ENCODE data around the gene CEP95. TPM values are rescaled to one million over a fixed set of nuclear protein-coding genes. Genes with fewer than 3 reads are reported as not detected.

CEP95 gene
- total RNA-seq, 4 donors from 2014 or later, result 62.6 to 91.3 (median 75.8) TPM

DNA sequence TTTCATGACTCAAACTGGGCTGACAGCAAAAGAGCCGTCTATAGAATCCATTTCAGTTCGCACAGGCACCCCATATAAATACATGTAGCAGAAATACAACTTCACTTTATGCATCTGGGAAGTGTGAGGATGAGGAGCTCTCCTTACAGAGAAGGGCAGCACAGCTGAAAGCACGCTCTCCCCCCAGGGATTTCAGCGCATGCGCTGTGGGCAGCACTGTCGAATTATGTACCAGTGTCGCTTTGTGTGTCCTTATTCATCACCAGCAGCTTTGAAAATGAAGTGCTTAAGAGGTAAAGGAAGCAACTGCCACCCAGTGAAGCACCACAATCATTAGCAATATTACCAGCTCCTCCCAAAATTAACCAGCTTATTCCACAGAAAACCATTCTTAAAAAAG is 39.9 kb downstream of the CEP95 start:
- no peak for DNase-seq
- Histone ChIP-seq H3K4me1 (no peaks in the 10 kb centered on the region), H3K27me3 (no peaks in the 10 kb centered on the region), H3K9me3 (no peaks in the 10 kb centered on the region), H3K36me3 (peaks cover 12 to 13% of the 10 kb centered on the region in 2 donors), H3K4me3 (replicated peaks in 1 of 3) (no peak overlapping the region), H3K27ac (no peak overlapping the region)
- TF ChIP-seq POLR2A (IDR thresholded peaks at IDR 0.05), result no peak
- TF ChIP-seq, protein P1, sequence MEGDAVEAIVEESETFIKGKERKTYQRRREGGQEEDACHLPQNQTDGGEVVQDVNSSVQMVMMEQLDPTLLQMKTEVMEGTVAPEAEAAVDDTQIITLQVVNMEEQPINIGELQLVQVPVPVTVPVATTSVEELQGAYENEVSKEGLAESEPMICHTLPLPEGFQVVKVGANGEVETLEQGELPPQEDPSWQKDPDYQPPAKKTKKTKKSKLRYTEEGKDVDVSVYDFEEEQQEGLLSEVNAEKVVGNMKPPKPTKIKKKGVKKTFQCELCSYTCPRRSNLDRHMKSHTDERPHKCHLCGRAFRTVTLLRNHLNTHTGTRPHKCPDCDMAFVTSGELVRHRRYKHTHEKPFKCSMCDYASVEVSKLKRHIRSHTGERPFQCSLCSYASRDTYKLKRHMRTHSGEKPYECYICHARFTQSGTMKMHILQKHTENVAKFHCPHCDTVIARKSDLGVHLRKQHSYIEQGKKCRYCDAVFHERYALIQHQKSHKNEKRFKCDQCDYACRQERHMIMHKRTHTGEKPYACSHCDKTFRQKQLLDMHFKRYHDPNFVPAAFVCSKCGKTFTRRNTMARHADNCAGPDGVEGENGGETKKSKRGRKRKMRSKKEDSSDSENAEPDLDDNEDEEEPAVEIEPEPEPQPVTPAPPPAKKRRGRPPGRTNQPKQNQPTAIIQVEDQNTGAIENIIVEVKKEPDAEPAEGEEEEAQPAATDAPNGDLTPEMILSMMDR (IDR thresholded peaks at IDR 0.05), result no peak
- intact Hi-C loops (cut with DNase I), result no loop called here
- 90 to 93% methylated on average over 7 of the region's 7 CpGs for WGBS, 2 donors

DNA sequence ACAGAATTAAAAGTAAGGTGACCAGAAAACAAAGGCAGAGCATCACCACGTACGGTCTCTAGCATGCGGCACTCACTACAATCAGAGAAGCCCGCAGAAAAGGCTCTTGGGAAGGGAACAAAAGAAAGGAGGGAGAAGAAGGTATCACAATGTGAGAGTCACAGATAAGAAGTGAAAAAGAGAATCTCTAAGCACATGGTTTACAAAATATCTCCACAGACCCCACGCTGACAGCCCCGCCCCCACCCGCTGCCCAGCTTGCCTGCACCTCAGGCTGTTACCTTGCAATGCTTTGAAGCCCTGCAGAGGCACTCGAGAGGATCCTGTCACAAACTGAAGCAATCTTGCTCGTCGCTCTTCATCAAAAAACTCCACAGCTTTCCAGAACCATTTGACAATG is 40.5 kb downstream of the CEP95 start:
- H3K36me3 ChIP-seq, result peaks cover 12 to 13% of the 10 kb centered on the region in 2 donors
- intact Hi-C loops (cut with DNase I), result no loop called here
- H3K4me3 ChIP-seq (replicated peaks in 1 of 3), result no peak overlapping the region
- no peaks in the 10 kb centered on the region for H3K4me1 ChIP-seq
- 83 to 85% methylated on average over 10 of the region's 10 CpGs for WGBS, 2 donors
- DNase-seq, result no peak
- no peaks in the 10 kb centered on the region for H3K9me3 ChIP-seq
- H3K27ac ChIP-seq, result no peak overlapping the region
- TF ChIP-seq POLR2A (IDR thresholded peaks at IDR 0.05), result no peak
- TF ChIP-seq, protein P1 (IDR thresholded peaks at IDR 0.05), result no peak
- no peaks in the 10 kb centered on the region for H3K27me3 ChIP-seq

DNA sequence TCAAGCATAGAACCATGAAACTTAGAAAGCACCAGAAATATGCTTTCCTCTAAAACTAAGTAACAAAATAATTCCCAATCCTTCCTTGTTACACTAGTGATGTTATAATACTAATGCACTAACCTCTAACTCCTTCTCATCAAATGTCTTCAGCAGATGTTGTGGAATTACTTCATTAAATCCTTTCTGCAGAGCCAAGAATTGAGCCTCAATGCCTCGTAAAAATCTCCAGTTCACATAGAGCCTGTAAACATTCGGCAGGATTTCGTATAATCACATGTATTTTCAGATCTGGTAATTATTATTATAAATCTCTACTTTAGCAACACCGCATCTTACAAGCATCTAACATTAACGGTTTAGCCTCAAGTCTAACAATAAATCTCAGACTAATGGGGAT is 44.7 kb downstream of the CEP95 start:
- DNase-seq, result no peak
- no peaks in the 10 kb centered on the region for H3K27me3 ChIP-seq
- TF ChIP-seq, protein P1 (IDR thresholded peaks at IDR 0.05), result no peak
- TF ChIP-seq POLR2A (IDR thresholded peaks at IDR 0.05), result no peak
- WGBS, 2 donors, result 94 to 96% methylated on average over 5 of the region's 5 CpGs
- no peak overlapping the region for H3K4me3 ChIP-seq (replicated peaks in 1 of 3)
- H3K9me3 ChIP-seq, result no peaks in the 10 kb centered on the region
- H3K36me3 ChIP-seq, result peaks cover 6 to 7% of the 10 kb centered on the region in 2 donors
- peaks cover 0 to 15% of the 10 kb centered on the region in 2 donors for H3K4me1 ChIP-seq
- no peak overlapping the region for H3K27ac ChIP-seq
- intact Hi-C loops (cut with DNase I), result no loop called here

DNA sequence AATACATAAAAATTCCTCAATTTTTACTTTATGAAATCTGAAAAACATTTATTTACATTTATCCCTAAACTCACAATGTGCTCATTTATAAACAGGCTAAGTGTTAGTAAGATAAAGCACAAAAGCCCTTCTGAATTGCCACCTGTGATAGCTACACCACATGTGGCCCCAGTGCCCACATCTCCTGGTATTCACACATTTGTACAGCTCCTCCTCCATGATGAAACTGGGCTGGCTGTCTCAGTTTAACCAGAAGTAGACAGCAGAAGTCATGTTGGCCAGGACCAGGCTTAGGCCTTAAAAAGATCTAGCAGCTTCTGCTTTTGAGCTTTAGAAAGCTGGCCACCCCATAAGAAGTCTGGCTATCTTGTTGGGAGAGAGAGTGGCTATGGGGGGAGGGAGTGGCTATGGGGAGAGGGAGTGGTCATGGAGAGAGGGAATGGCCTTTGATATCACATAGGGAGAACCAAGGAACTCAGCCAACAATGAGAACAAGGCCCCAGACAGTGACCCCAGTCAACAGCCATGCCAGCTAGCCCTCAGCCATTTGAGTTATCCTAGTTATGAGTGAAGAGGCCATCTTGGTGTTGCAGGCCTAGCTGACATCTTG is 47.4 kb downstream of the CEP95 start:
- no peak for TF ChIP-seq POLR2A (IDR thresholded peaks at IDR 0.05)
- TF ChIP-seq, protein P1 (IDR thresholded peaks at IDR 0.05), result no peak
- peaks cover 0 to 15% of the 10 kb centered on the region in 2 donors for H3K4me1 ChIP-seq
- H3K9me3 ChIP-seq, result no peaks in the 10 kb centered on the region
- H3K4me3 ChIP-seq (replicated peaks in 1 of 3), result no peak overlapping the region
- H3K36me3 ChIP-seq, result no peaks in the 10 kb centered on the region
- H3K27me3 ChIP-seq, result no peaks in the 10 kb centered on the region
- no peak overlapping the region for H3K27ac ChIP-seq
- no peak for DNase-seq
- intact Hi-C loops (cut with DNase I), result no loop called here

DNA sequence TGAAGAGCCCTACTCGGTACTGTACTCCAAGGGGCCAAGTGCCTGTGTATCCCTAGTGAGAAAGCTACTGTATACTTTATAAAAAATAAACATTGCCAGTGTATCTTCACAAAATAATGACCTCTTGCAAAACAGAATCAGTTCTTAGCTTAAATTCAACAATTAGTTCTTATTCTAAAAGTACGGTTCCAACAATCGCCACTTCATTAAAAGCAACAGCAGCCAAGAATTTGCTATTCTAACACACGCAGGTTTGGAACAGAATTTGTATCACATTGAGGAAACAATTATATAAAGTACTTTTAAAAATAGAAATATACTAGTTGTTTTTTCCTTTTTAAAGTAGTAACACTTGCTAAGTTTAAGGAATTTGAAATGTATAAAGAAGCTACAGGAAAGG is 48.5 kb downstream of the CEP95 start:
- no peak overlapping the region for H3K4me3 ChIP-seq (replicated peaks in 1 of 3)
- H3K36me3 ChIP-seq, result no peaks in the 10 kb centered on the region
- no peak for TF ChIP-seq POLR2A (IDR thresholded peaks at IDR 0.05)
- TF ChIP-seq, protein P1 (IDR thresholded peaks at IDR 0.05), result no peak
- intact Hi-C loops (cut with DNase I), result no loop called here
- H3K9me3 ChIP-seq, result no peaks in the 10 kb centered on the region
- WGBS, 2 donors, result 37 to 41% methylated on average over 4 of the region's 4 CpGs
- DNase-seq, result no peak
- H3K4me1 ChIP-seq, result peaks cover 0 to 15% of the 10 kb centered on the region in 2 donors
- peak overlapping the region; percentile 38 to 73 (median 56) for H3K27ac ChIP-seq
- no peaks in the 10 kb centered on the region for H3K27me3 ChIP-seq

All from thyroid gland (tissue), 4 donors.